ENCODE data around the gene CCDC12. TPM values are rescaled to one million over a fixed set of nuclear protein-coding genes. Genes with fewer than 3 reads are reported as not detected.

The CCDC12 gene
- total and polyA plus RNA-seq, 9 of the 15 experiments (the other 6 are each of a cell fraction or from before 2014, with no cell fraction given): 8.9 to 201 (median 86.9) TPM

GRCh38 chr3:47007482-47008233, 31.1 kb upstream of the CCDC12 start:
- WGBS (ENCODE audit: insufficient coverage, low coverage, missing lambda C conversion rate): 93% methylated on average over 16 of the region's 16 CpGs
- BruUV-seq (replicated peaks): no TSS peak
- TF ChIP-seq NFXL1 (CRISPR knock-in tag; IDR thresholded peaks at IDR 0.05) (no peak), POLR2A (conservative IDR thresholded peaks at IDR 0.05) (peak; percentile 41; the same call in 1 of the 2 replicates), HDAC2 (IDR thresholded peaks at IDR 0.05) (no peak), HMGN3 (IDR thresholded peaks at IDR 0.05; ENCODE audit: borderline replicate concordance, extremely low read depth, insufficient read length, low read depth, low read length) (peak; percentile 20), POLR2G (IDR thresholded peaks at IDR 0.05; ENCODE audit: low read depth, low read length) (peak; percentile 61), PML (IDR thresholded peaks at IDR 0.05; ENCODE audit: low read length) (0 out of 2 replicates have a peak, but pooled peaks have one; percentile 11), RBFOX2 (IDR thresholded peaks at IDR 0.05; ENCODE audit: low read depth, low read length) (peak; percentile 53), GTF2E2 (tag; IDR thresholded peaks at IDR 0.05) (no peak), POLR2AphosphoS2 (IDR thresholded peaks at IDR 0.05; ENCODE audit: low read length) (peak; percentile 63; the same call in 1 of the 2 replicates), IRF1 (CRISPR knock-in tag; IDR thresholded peaks at IDR 0.05; ENCODE audit: borderline replicate concordance) (no peak)
- Histone ChIP-seq H3K9me3 (replicated peaks; ENCODE audit: control insufficient read depth, insufficient read depth, low read depth, low read length) (no peaks in the 10 kb centered on the region), H3K4me1 (replicated peaks in 1 of 2; ENCODE audit: control insufficient read depth in 2 of 2, insufficient read depth in 2 of 2, low read length in 2 of 2) (peaks cover 0 to 15% of the 10 kb centered on the region in 2 experiments; a peak in 1 of 5 replicates), H4K20me1 (replicated peaks; ENCODE audit: control insufficient read depth, insufficient read depth, low read length) (no peaks in the 10 kb centered on the region), H3K4me2 (ENCODE audit: insufficient read depth, low read length) (no peak overlapping the region), H3K4me3 (no peak overlapping the region), H3K9me1 (ENCODE audit: control insufficient read depth, insufficient read depth, low read length) (no peaks in the 10 kb centered on the region), H3K79me2 (ENCODE audit: control insufficient read depth, insufficient read depth, low read length) (no peaks in the 10 kb centered on the region), H3K9ac (ENCODE audit: insufficient read depth in 1 of 2, low read depth in 2 of 2, low read length in 2 of 2) (no peak overlapping the region), H2AFZ (ENCODE audit: low read depth, low read length) (no peak overlapping the region), H3K27me3 (ENCODE audit: control insufficient read depth in 2 of 2, insufficient read depth in 2 of 2, low read length in 2 of 2) (no peaks in the 10 kb centered on the region), H3K27ac (ENCODE audit: extremely low read depth, low read depth, low read length) (no peak overlapping the region), H3K36me3 (ENCODE audit: control insufficient read depth, insufficient read depth, low read length) (peaks cover 75% of the 10 kb centered on the region; the same call in 2 of the 3 replicates)
- FAIRE-seq (no peak), ATAC-seq (no peak), DNase-seq (ENCODE audit: extremely low read depth in 1 of 4, low spot score in 3 of 4) (no peak)
- intact Hi-C loops (cut with micrococcal nuclease): no loop called here
- ChIA-PET CTCF (ENCODE audit: low intra/inter-chr PET ratio) (no interaction called here), POLR2A (interaction anchor here (0.6 to 1.8 kb wide), 5 partner anchors 9 to 278 kb away, joined by 3 to 8 read pairs (median 5); no protein-coding TSS in a partner anchor)
- in situ Hi-C loops (cut with MboI): no loop called here
